Left ventricle myocardium inferior (tissue), 1 donor: ENCODE results near the gene COA5. TPM values are rescaled to one million over a fixed set of nuclear protein-coding genes. Genes with fewer than 3 reads are reported as not detected.
A peak's percentile ranks its signal among the peaks of the same experiment; 100 is the strongest.
"Not testable (repeated sequence)": the region's sequence is repeated elsewhere in the genome, so short reads cannot be mapped to it uniquely, and the experiment has no call there.

Experiments
- DNase-seq: peaks from one replicate; pipeline ENCODE4 v3.0.0-alpha.2; 2020
- H3K27ac ChIP-seq: fragments of 200-600 bp; replicated peaks from 2 replicates; pipeline ENCODE4 v1.8.0; 2021
- H3K27me3 ChIP-seq: fragments of 200-600 bp; 2 replicates; pipeline ENCODE4 v1.8.0; 2021; ENCODE audit warnings: low read depth
- H3K36me3 ChIP-seq: fragments of 200-600 bp; 2 replicates; pipeline ENCODE4 v1.8.0; 2021
- H3K4me1 ChIP-seq: fragments of 200-600 bp; 2 replicates; pipeline ENCODE4 v1.8.0; 2021
- H3K4me3 ChIP-seq: fragments of 200-600 bp; 2 replicates; pipeline ENCODE4 v1.8.0; 2021; ENCODE audit warnings: mild to moderate bottlenecking, moderate library complexity
- H3K9me3 ChIP-seq: fragments of 200-600 bp; replicated peaks from 2 replicates; pipeline ENCODE4 v1.8.0; 2021
- intact Hi-C: fragments of 100-400 bp; cut with micrococcal nuclease; formaldehyde crosslinking; loops from one replicate; pipeline ENCODE4 v1.11.0; 2022
- total RNA-seq: library from RNA; stranded (reverse); fragmentation: NEBNext Ultra II Directional; extraction: Animal tissue kit (Norgen Biotek cat#: 25700); gene quantifications from one replicate; pipeline ENCODE4 v1.2.1, GENCODE V29; 2021
- TF ChIP-seq, protein P1 (sequence below): fragments of 200-600 bp; IDR thresholded peaks from 2 replicates; pipeline ENCODE4 v1.8.0; 2021; ENCODE audit warnings: antibody characterized with exemption, mild to moderate bottlenecking, borderline replicate concordance
- donor health status: DM: no; HTN: yes; CAD: no; lungs with severe emphysema.

The COA5 gene
- total RNA-seq, 1 donor from 2014 or later, result 33.3 TPM

DNA sequence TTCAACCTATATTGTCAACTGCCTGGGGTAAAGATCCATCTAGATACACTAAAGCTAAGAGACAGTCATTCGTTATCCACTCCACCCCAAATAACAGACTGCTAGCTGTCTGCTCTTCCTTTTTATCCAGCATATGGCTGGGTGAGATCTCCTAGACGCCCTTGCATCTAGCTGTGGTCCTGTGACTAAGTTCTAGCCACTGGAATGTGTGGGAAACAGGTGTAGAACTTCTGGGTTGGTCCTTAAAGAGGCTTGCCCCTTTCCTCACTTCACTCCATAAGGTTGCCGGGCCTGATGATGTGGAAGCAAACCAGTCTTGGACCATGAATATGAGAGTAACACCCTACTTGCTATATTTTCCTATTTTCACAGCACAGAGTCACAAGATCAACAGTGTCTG is 3.2 kb downstream of the COA5 start:
- Histone ChIP-seq H3K36me3 (peaks cover 39% of the 10 kb centered on the region), H3K27ac (no peak overlapping the region), H3K27me3 (no peaks in the 10 kb centered on the region), H3K4me1 (peaks cover 59% of the 10 kb centered on the region), H3K9me3 (no peaks in the 10 kb centered on the region), H3K4me3 (no peak overlapping the region)
- intact Hi-C loops, result no loop called here
- no peak for DNase-seq
- TF ChIP-seq, protein P1, sequence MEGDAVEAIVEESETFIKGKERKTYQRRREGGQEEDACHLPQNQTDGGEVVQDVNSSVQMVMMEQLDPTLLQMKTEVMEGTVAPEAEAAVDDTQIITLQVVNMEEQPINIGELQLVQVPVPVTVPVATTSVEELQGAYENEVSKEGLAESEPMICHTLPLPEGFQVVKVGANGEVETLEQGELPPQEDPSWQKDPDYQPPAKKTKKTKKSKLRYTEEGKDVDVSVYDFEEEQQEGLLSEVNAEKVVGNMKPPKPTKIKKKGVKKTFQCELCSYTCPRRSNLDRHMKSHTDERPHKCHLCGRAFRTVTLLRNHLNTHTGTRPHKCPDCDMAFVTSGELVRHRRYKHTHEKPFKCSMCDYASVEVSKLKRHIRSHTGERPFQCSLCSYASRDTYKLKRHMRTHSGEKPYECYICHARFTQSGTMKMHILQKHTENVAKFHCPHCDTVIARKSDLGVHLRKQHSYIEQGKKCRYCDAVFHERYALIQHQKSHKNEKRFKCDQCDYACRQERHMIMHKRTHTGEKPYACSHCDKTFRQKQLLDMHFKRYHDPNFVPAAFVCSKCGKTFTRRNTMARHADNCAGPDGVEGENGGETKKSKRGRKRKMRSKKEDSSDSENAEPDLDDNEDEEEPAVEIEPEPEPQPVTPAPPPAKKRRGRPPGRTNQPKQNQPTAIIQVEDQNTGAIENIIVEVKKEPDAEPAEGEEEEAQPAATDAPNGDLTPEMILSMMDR, result no peak

DNA sequence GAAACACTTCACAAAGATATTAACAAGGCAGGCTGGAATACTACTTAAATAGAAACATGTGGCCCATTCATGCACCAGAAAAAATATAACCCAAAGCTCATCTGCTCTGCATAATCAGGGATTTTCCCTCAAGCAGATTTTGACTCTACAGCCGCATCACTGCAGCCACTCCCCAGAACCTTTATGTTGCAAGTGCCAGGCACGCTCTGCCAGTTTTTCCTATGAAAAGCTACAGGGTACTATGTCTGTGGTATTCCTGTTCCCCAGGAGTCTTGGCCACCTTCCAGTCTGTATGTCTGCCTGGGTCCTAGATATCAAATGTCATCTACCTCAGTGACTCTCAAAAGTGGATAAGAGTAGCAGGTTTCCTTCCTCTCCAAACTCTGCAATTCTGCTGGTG is 3.8 kb downstream of the COA5 start:
- H3K4me1 ChIP-seq, result peaks cover 59% of the 10 kb centered on the region
- peaks cover 44% of the 10 kb centered on the region for H3K36me3 ChIP-seq
- no peaks in the 10 kb centered on the region for H3K9me3 ChIP-seq
- H3K27me3 ChIP-seq, result no peaks in the 10 kb centered on the region
- TF ChIP-seq, protein P1, result no peak
- H3K27ac ChIP-seq, result no peak overlapping the region
- no peak overlapping the region for H3K4me3 ChIP-seq
- intact Hi-C loops, result loop anchor here (5.0 kb wide), 1 partner anchor 192 kb away; no protein-coding TSS in a partner anchor
- DNase-seq, result no peak

DNA sequence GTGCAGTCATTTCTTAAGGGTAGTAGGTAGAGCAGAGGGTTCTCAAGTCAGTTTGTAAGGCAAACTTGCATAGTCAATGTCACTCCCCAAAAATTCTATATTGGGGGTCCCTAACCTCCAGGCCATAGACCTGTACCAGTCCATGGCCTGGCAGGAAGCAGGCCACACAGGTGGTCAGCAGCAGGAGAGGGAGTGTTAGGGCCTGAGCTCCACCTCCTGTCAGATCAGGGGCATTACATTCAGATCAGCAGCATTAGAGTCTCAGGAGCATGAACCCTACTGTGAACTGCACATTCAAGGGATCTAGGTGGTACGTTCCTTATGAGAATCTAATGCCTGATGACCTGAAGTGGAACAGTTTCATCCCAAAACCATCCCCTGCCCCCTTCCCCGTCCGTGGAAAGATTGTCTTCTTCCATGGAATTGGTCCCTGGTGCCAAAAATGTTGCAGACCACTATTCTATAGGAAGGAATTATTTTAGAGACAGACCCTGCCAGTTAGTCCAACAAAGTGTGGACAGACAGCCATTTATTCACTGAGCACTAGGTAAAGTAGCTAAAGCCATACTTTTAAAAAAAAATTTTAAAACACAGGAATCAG is 6.7 kb downstream of the COA5 start:
- TF ChIP-seq, protein P1, result peak; percentile 71
- no peak overlapping the region for H3K27ac ChIP-seq
- peaks cover 71% of the 10 kb centered on the region for H3K36me3 ChIP-seq
- H3K9me3 ChIP-seq, result no peaks in the 10 kb centered on the region
- no peak overlapping the region for H3K4me3 ChIP-seq
- no peaks in the 10 kb centered on the region for H3K27me3 ChIP-seq
- intact Hi-C loops, result loop anchor here (5.0 kb wide), 1 partner anchor 189 kb away; no protein-coding TSS in a partner anchor
- H3K4me1 ChIP-seq, result peaks cover 35% of the 10 kb centered on the region
- DNase-seq, result no peak

DNA sequence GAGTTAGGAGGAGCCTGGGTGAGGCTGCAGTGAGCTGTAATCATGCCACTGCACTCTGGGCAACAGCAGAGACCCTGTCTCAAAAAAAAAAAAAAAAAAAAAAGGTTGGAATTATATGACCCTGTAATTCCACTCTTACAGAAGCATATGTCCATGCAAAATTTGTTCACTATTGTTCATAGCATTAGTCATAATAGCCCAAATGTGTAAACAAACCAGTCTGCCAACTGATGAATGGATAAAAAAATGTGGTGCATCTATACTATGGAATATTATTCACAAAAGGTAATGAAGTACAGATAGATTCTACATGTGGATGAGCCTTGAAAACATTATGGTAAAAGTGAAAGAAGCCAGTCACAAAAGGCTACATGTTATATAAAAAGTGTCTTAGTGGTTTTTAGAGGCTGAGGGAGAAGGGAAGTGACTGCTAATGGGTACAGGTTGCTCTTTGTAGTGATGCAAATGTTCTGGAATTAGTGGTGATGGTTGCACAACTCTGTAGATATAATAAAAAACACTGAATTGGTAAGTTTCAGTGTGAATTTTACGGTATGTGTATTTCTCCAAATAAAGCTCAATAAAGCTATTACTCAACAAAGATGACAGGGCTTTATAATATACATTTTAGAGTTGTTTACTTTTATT is 9.4 kb downstream of the COA5 start:
- TF ChIP-seq, protein P1, result no peak
- intact Hi-C loops, result no loop called here
- no peak overlapping the region for H3K27ac ChIP-seq

DNA sequence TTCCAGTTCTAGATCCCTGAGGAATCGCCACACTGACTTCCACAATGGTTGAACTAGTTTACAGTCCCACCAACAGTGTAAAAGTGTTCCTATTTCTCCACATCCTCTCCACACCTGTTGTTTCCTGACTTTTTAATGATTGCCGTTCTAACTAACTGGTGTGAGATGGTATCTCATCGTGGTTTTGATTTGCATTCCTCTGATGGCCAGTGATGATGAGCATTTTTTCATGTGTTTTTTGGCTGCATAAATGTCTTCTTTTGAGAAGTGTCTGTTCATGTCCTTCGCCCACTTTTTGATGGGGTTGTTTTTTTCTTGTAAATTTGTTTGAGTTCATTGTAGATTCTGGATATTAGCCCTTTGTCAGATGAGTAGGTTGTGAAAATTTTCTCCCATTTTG is 13.6 kb downstream of the COA5 start:
- intact Hi-C loops, H3K27me3 ChIP-seq, H3K4me1 ChIP-seq, DNase-seq, H3K4me3 ChIP-seq, H3K9me3 ChIP-seq, H3K27ac ChIP-seq: not testable (repeated sequence)
- H3K36me3 ChIP-seq, result peaks cover 46% of the 10 kb centered on the region

More for the DNA sequence above, 9.4 kb downstream of the COA5 start:
- Histone ChIP-seq H3K4me1 (peaks cover 8% of the 10 kb centered on the region), H3K4me3 (no peak overlapping the region), H3K27me3 (no peaks in the 10 kb centered on the region), H3K9me3 (peaks cover 3% of the 10 kb centered on the region), H3K36me3 (peaks cover 71% of the 10 kb centered on the region)
- DNase-seq, result no peak

DNA sequence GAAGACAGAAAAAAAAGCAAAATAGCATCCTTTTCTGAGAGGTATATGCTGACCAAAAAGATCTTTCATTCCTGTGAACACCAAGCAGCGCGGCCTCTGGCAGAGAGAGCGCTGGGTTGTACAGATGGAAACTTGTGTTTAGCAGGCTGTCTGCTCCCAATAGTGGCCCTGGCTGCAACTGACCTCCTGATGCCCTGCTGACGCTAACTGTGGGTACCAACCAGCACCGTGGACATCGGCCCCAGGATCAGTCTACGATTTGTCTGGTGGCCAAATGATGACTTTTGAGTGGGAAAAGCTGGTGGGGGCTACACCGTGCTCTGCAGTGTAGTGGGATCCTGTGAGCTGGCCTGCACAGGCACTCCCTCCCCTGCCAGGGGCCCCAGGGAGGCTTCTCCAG is 15.7 kb downstream of the COA5 start:
- TF ChIP-seq, protein P1, result no peak
- no peaks in the 10 kb centered on the region for H3K27me3 ChIP-seq
- DNase-seq, result no peak
- intact Hi-C loops, result no loop called here
- H3K4me3 ChIP-seq, result no peak overlapping the region
- no peak overlapping the region for H3K27ac ChIP-seq
- H3K4me1 ChIP-seq, result no peaks in the 10 kb centered on the region
- peaks cover 32% of the 10 kb centered on the region for H3K36me3 ChIP-seq
- peaks cover 3% of the 10 kb centered on the region for H3K9me3 ChIP-seq
